Neuronal stem cell (in vitro differentiated cells): ENCODE measurements around the gene XBP1.

Source experiments
- DNase-seq: peaks from one replicate; pipeline ENCODE4 v3.0.0-alpha.2; 2013; ENCODE audit warnings: low spot score
- H2AFZ ChIP-seq: one replicate; pipeline ENCODE4 v1.6.1; 2013; ENCODE audit warnings: mild to moderate bottlenecking, low read length, inconsistent platforms
- H2AK5ac ChIP-seq: 2 replicates; pipeline ENCODE4 v1.6.1; 2013; ENCODE audit warnings: low read depth, mild to moderate bottlenecking, inconsistent platforms, low read length, moderate library complexity, mixed read lengths
- H2BK120ac ChIP-seq: 2 replicates; pipeline ENCODE4 v1.6.1; 2013; ENCODE audit warnings: low read depth, mild to moderate bottlenecking, inconsistent platforms, low read length, moderate library complexity, mixed read lengths
- H2BK12ac ChIP-seq: one replicate; pipeline ENCODE4 v1.6.1; 2013; ENCODE audit warnings: low read length, inconsistent platforms
- H2BK15ac ChIP-seq: 2 replicates; pipeline ENCODE4 v1.6.1; 2013; ENCODE audit warnings: mild to moderate bottlenecking, low read length, inconsistent platforms, mixed read lengths
- H2BK5ac ChIP-seq: one replicate; pipeline ENCODE4 v1.6.1; 2013; ENCODE audit warnings: inconsistent platforms, mild to moderate bottlenecking, low read length, moderate library complexity
- H3K14ac ChIP-seq: one replicate; pipeline ENCODE4 v1.6.1; 2013; ENCODE audit warnings: low read length, inconsistent platforms
- H3K18ac ChIP-seq: 2 replicates; pipeline ENCODE4 v1.6.1; 2013; ENCODE audit warnings: low read length, inconsistent platforms
- H3K23ac ChIP-seq: 2 replicates; pipeline ENCODE4 v1.6.1; 2013; ENCODE audit warnings: low read depth, mild to moderate bottlenecking, mixed read lengths, low read length, inconsistent platforms; ENCODE audit not compliant: poor library complexity
- H3K27ac ChIP-seq: replicated peaks from 3 replicates; pipeline ENCODE4 v1.5.1; 2013; ENCODE audit warnings: low read length, inconsistent platforms
- H3K27me3 ChIP-seq, 3 experiments: 2 replicates each; pipeline ENCODE4 v1.6.1; 2013; ENCODE audit warnings: low read length in 3 of 3, mild to moderate bottlenecking in 2 of 3, inconsistent platforms in 1 of 3, low read depth in 1 of 3, mixed read lengths in 1 of 3, moderate library complexity in 1 of 3; ENCODE audit not compliant: control insufficient read depth in 3 of 3, insufficient read depth in 3 of 3
- H3K36me3 ChIP-seq, 2 donors: replicated peaks in 1 of 2; 2 replicates each; pipeline ENCODE4 v1.6.1; 2013; ENCODE audit warnings: low read length in 2 of 2; ENCODE audit not compliant: control insufficient read depth in 2 of 2, insufficient read depth in 2 of 2
- H3K4ac ChIP-seq: 2 replicates; pipeline ENCODE4 v1.6.1; 2013; ENCODE audit warnings: inconsistent platforms, mild to moderate bottlenecking, low read length, moderate library complexity
- H3K4me1 ChIP-seq, 2 donors: 1 replicate in 1 of 2; 2 replicates in 1 of 2; pipeline ENCODE4 v1.6.1; 2013; ENCODE audit warnings: low read length in 2 of 2, low read depth in 1 of 2; ENCODE audit not compliant: control insufficient read depth in 2 of 2, insufficient read depth in 1 of 2
- H3K4me2 ChIP-seq: one replicate; pipeline ENCODE4 v1.6.1; 2013; ENCODE audit warnings: mild to moderate bottlenecking, low read length, inconsistent platforms; ENCODE audit not compliant: insufficient read depth, poor library complexity, severe bottlenecking
- H3K4me3 ChIP-seq, 2 donors: 2 replicates each; pipeline ENCODE4 v1.5.1; 2013; ENCODE audit warnings: low read length in 2 of 2, mild to moderate bottlenecking in 2 of 2, inconsistent platforms in 1 of 2, moderate library complexity in 1 of 2
- H3K79me1 ChIP-seq: one replicate; pipeline ENCODE4 v1.6.1; 2013; ENCODE audit warnings: low read depth, mild to moderate bottlenecking, inconsistent platforms, low read length, moderate library complexity
- H3K9ac ChIP-seq: one replicate; pipeline ENCODE4 v1.6.1; 2013; ENCODE audit warnings: mild to moderate bottlenecking, low read depth, low read length, inconsistent platforms; ENCODE audit not compliant: poor library complexity
- H3K9me3 ChIP-seq, 2 donors: replicated peaks in 1 of 2; 2 replicates each; pipeline versions ENCODE3 to v1.6.1; 2013; ENCODE audit warnings: low read length in 2 of 2, mild to moderate bottlenecking in 2 of 2, inconsistent platforms in 1 of 2, low read depth in 1 of 2, mixed read lengths in 1 of 2, moderate library complexity in 1 of 2; ENCODE audit not compliant: control insufficient read depth in 2 of 2, insufficient read depth in 1 of 2
- H4K8ac ChIP-seq: one replicate; pipeline ENCODE4 v1.6.1; 2013; ENCODE audit warnings: low read depth, mild to moderate bottlenecking, inconsistent platforms, low read length, moderate library complexity
- H4K91ac ChIP-seq: one replicate; pipeline ENCODE4 v1.6.1; 2013; ENCODE audit warnings: low read length, low read depth, mild to moderate bottlenecking, inconsistent platforms; ENCODE audit not compliant: poor library complexity
- WGBS, 2 donors: extraction: QIAGEN DNeasy Blood & Tissue Kit; methylation state at CpG; one replicate each; pipeline ENCODE4 v1.1.7; 2013; ENCODE audit warnings: missing lambda C conversion rate in 2 of 2, mixed read lengths in 1 of 2; ENCODE audit not compliant: insufficient read length in 2 of 2, insufficient replicate concordance in 1 of 2; ENCODE audit errors: extremely low coverage in 2 of 2; 5-methylcytosine and 5-hydroxymethylcytosine counted together

The XBP1 gene

DNA sequence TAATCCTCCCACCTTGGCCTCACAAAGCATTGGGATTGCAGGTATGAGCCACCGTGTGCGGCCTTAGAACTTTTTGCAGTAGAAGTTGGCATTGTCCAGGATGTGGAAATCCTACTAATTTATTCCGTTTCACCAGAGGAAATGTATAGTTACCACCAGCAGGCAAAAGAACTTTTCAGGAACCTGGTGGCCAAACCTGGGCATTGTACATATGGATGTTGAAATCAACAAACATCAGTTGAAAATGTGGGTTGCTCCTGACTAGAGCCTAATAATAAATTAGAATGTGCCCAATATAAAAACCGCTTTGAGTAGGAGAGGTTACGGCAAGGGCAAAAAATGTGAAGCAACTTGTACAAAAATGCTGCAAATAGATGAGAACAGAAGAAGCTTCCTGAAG, 40.7 kb upstream of the XBP1 start:
- Histone ChIP-seq H3K4ac (no peak overlapping the region), H3K9me3 (peaks cover under 1 to 1% of the 10 kb centered on the region in 2 donors), H3K4me1 (peaks cover 0 to 5% of the 10 kb centered on the region in 2 donors), H3K18ac (no peak overlapping the region), H3K27me3 (no peaks in the 10 kb centered on the region), H4K8ac (no peak overlapping the region), H2AFZ (no peak overlapping the region), H2BK120ac (no peak overlapping the region), H3K4me2 (no peak overlapping the region), H2BK12ac (no peak overlapping the region), H3K23ac (no peak overlapping the region), H2BK5ac (no peak overlapping the region), H3K9ac (no peak overlapping the region), H3K4me3 (no peak overlapping the region), H2AK5ac (no peak overlapping the region), H3K27ac (no peak overlapping the region), H3K36me3 (peaks cover 0 to under 1% of the 10 kb centered on the region in 2 donors), H3K79me1 (no peaks in the 10 kb centered on the region), H3K14ac (no peak overlapping the region), H4K91ac (no peak overlapping the region), H2BK15ac (no peak overlapping the region)
- WGBS, 2 donors, result no CpG with 5 or more reads among the region's 5 CpGs
- DNase-seq, result no peak

GRCh38 chr22:28838971-28839370, 38.6 kb upstream of the XBP1 start:
- WGBS, 2 donors, result no CpG with 5 or more reads among the region's 5 CpGs
- no peak overlapping the region for H2BK5ac ChIP-seq
- H4K8ac ChIP-seq, result no peak overlapping the region
- no peak overlapping the region for H2AFZ ChIP-seq
- H3K79me1 ChIP-seq, result no peaks in the 10 kb centered on the region
- peaks cover 0 to 5% of the 10 kb centered on the region in 2 donors for H3K4me1 ChIP-seq
- H2BK12ac ChIP-seq, result no peak overlapping the region
- H2BK120ac ChIP-seq, result no peak overlapping the region
- no peak overlapping the region for H3K18ac ChIP-seq
- no peak overlapping the region for H3K14ac ChIP-seq
- no peaks in the 10 kb centered on the region for H3K27me3 ChIP-seq
- H3K4me2 ChIP-seq, result no peak overlapping the region
- no peaks in the 10 kb centered on the region for H3K36me3 ChIP-seq
- no peaks in the 10 kb centered on the region for H3K9me3 ChIP-seq
- no peak for DNase-seq
- no peak overlapping the region for H3K23ac ChIP-seq
- no peak overlapping the region for H3K4ac ChIP-seq
- H3K4me3 ChIP-seq, result no peak overlapping the region
- H3K9ac ChIP-seq, result no peak overlapping the region
- no peak overlapping the region for H2AK5ac ChIP-seq
- no peak overlapping the region for H4K91ac ChIP-seq
- H3K27ac ChIP-seq, result no peak overlapping the region
- no peak overlapping the region for H2BK15ac ChIP-seq

DNA sequence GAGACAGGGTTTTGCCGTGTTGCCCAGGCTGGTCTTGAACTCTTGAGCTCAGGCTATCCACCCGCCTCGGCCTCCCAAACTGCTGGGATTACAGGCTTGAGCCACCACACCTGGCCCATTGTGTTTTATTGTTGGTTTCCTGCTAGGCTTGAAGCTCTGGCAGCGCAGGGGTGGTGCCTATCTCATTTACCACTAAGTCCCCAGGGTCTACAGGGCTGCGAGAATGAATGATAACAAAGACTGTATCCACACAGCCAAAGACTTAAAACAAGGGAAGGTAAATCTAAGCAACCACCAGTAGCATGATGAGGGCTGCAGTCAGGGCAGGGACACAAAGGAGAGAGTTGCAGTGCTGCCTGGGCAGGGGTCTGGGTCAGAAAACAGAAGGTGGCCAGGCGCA, 37.3 kb upstream of the XBP1 start:
- H2BK120ac ChIP-seq, result no peak overlapping the region
- H2AFZ ChIP-seq, result no peak overlapping the region
- H3K4me1 ChIP-seq, result peaks cover 0 to 5% of the 10 kb centered on the region in 2 donors
- no peak overlapping the region for H3K4me3 ChIP-seq
- WGBS, 2 donors, result no CpG with 5 or more reads among the region's 6 CpGs
- H3K4ac ChIP-seq, result no peak overlapping the region
- H3K23ac ChIP-seq, result no peak overlapping the region
- peak overlapping the region; percentile 2 for H3K18ac ChIP-seq
- no peak overlapping the region for H4K91ac ChIP-seq
- H2BK15ac ChIP-seq, result no peak overlapping the region
- H3K79me1 ChIP-seq, result no peaks in the 10 kb centered on the region
- H3K27ac ChIP-seq, result no peak overlapping the region
- DNase-seq, result no peak
- no peaks in the 10 kb centered on the region for H3K36me3 ChIP-seq
- no peak overlapping the region for H4K8ac ChIP-seq
- no peaks in the 10 kb centered on the region for H3K9me3 ChIP-seq
- H3K14ac ChIP-seq, result no peak overlapping the region
- H3K9ac ChIP-seq, result no peak overlapping the region
- peak overlapping the region; percentile 8 for H2BK12ac ChIP-seq
- H3K4me2 ChIP-seq, result no peak overlapping the region
- no peaks in the 10 kb centered on the region for H3K27me3 ChIP-seq
- H2BK5ac ChIP-seq, result no peak overlapping the region
- H2AK5ac ChIP-seq, result no peak overlapping the region

- Histone ChIP-seq H3K4me2 (no peak overlapping the region), H3K18ac (peak overlapping the region; percentile 15), H3K4me3 (no peak overlapping the region), H3K79me1 (no peaks in the 10 kb centered on the region), H2BK120ac (no peak overlapping the region), H2AFZ (no peak overlapping the region), H2BK5ac (no peak overlapping the region), H2BK15ac (no peak overlapping the region), H2BK12ac (no peak overlapping the region), H3K4me1 (peaks cover 0 to 5% of the 10 kb centered on the region in 2 donors), H3K9me3 (peaks cover 0 to 1% of the 10 kb centered on the region in 2 donors), H4K8ac (no peak overlapping the region), H3K14ac (peak overlapping the region; percentile 47), H3K23ac (no peak overlapping the region), H4K91ac (no peak overlapping the region), H3K27ac (no peak overlapping the region), H3K27me3 (no peaks in the 10 kb centered on the region), H3K4ac (no peak overlapping the region), H3K9ac (peak overlapping the region; percentile 45), H3K36me3 (no peaks in the 10 kb centered on the region), H2AK5ac (peak overlapping the region; percentile 44)
- no CpG with 5 or more reads among the region's 11 CpGs for WGBS, 2 donors
- no peak for DNase-seq
Observed at GRCh38 chr22:28835630-28836189, 35.3 kb upstream of the XBP1 start.
